ENCODE results near the gene UBA5.
"Not testable (repeated sequence)": the region's sequence is repeated elsewhere in the genome, so short reads cannot be mapped to it uniquely, and the experiment has no call there.

Gene UBA5

GRCh38 chr3:132641427-132641826 lies 18.7 kb upstream of the UBA5 start:
- H3K36me3 Mint-ChIP-seq (ENCODE audit: low read depth); H3K9me3 Mint-ChIP-seq; H3K4me3 Mint-ChIP-seq; H3K27ac Mint-ChIP-seq; H3K27me3 Mint-ChIP-seq (ENCODE audit: low read depth); H3K4me1 Mint-ChIP-seq (ENCODE audit: low read depth): not testable (repeated sequence)

GRCh38 chr3:132641837-132642538 lies 18.1 kb upstream of the UBA5 start:
- Mint-ChIP-seq H3K4me3 (no peak overlapping the region), H3K27ac (no peak overlapping the region), H3K27me3 (ENCODE audit: low read depth) (no peaks in the 10 kb centered on the region), H3K4me1 (ENCODE audit: low read depth) (peaks cover 1% of the 10 kb centered on the region), H3K36me3 (ENCODE audit: low read depth) (peaks cover 5% of the 10 kb centered on the region), H3K9me3 (no peaks in the 10 kb centered on the region)

GRCh38 chr3:132642539-132642847 lies 17.6 kb upstream of the UBA5 start:
- H3K27me3 Mint-ChIP-seq (ENCODE audit: low read depth), result no peaks in the 10 kb centered on the region
- H3K4me3 Mint-ChIP-seq, result no peak overlapping the region
- peaks cover 1% of the 10 kb centered on the region for H3K4me1 Mint-ChIP-seq (ENCODE audit: low read depth)
- no peaks in the 10 kb centered on the region for H3K9me3 Mint-ChIP-seq
- H3K27ac Mint-ChIP-seq, result no peak overlapping the region
- peaks cover 4% of the 10 kb centered on the region for H3K36me3 Mint-ChIP-seq (ENCODE audit: low read depth)

- H3K36me3 Mint-ChIP-seq (ENCODE audit: low read depth), result peaks cover 4% of the 10 kb centered on the region
- H3K9me3 Mint-ChIP-seq, result no peaks in the 10 kb centered on the region
- no peaks in the 10 kb centered on the region for H3K27me3 Mint-ChIP-seq (ENCODE audit: low read depth)
- H3K4me1 Mint-ChIP-seq (ENCODE audit: low read depth), result peaks cover 1% of the 10 kb centered on the region
- H3K27ac Mint-ChIP-seq, result no peak overlapping the region
- H3K4me3 Mint-ChIP-seq, result no peak overlapping the region
Observed at GRCh38 chr3:132643366-132643765, 16.8 kb upstream of the UBA5 start.

GRCh38 chr3:132645058-132645457 lies 15.1 kb upstream of the UBA5 start:
- no peaks in the 10 kb centered on the region for H3K9me3 Mint-ChIP-seq
- peaks cover 4% of the 10 kb centered on the region for H3K36me3 Mint-ChIP-seq (ENCODE audit: low read depth)
- H3K4me3 Mint-ChIP-seq, result no peak overlapping the region
- no peak overlapping the region for H3K27ac Mint-ChIP-seq
- H3K4me1 Mint-ChIP-seq (ENCODE audit: low read depth), result peaks cover 1% of the 10 kb centered on the region
- H3K27me3 Mint-ChIP-seq (ENCODE audit: low read depth), result no peaks in the 10 kb centered on the region

- H3K36me3 Mint-ChIP-seq (ENCODE audit: low read depth), result no peaks in the 10 kb centered on the region
- no peak overlapping the region for H3K4me3 Mint-ChIP-seq
- no peaks in the 10 kb centered on the region for H3K4me1 Mint-ChIP-seq (ENCODE audit: low read depth)
- H3K27me3 Mint-ChIP-seq (ENCODE audit: low read depth), result no peaks in the 10 kb centered on the region
- no peak overlapping the region for H3K27ac Mint-ChIP-seq
- no peaks in the 10 kb centered on the region for H3K9me3 Mint-ChIP-seq
Observed at GRCh38 chr3:132650153-132650552, 10.0 kb upstream of the UBA5 start.

- Mint-ChIP-seq H3K4me1 (ENCODE audit: low read depth) (peaks cover 4% of the 10 kb centered on the region), H3K9me3 (no peaks in the 10 kb centered on the region), H3K4me3 (no peak overlapping the region), H3K27ac (no peak overlapping the region), H3K36me3 (ENCODE audit: low read depth) (no peaks in the 10 kb centered on the region), H3K27me3 (ENCODE audit: low read depth) (no peaks in the 10 kb centered on the region)
Observed at GRCh38 chr3:132652640-132653270, 7.4 kb upstream of the UBA5 start.

- no peak overlapping the region for H3K4me3 Mint-ChIP-seq
- no peaks in the 10 kb centered on the region for H3K9me3 Mint-ChIP-seq
Observed at GRCh38 chr3:132654190-132654589, 5.9 kb upstream of the UBA5 start.

GRCh38 chr3:132654721-132655120 lies 5.4 kb upstream of the UBA5 start:
- Mint-ChIP-seq H3K4me3 (no peak overlapping the region), H3K27me3 (ENCODE audit: low read depth) (no peaks in the 10 kb centered on the region), H3K27ac (no peak overlapping the region), H3K4me1 (ENCODE audit: low read depth) (peaks cover 13% of the 10 kb centered on the region), H3K9me3 (no peaks in the 10 kb centered on the region), H3K36me3 (ENCODE audit: low read depth) (no peaks in the 10 kb centered on the region)

More at GRCh38 chr3:132654190-132654589, 5.9 kb upstream of the UBA5 start:
- Mint-ChIP-seq H3K27ac (no peak overlapping the region), H3K27me3 (ENCODE audit: low read depth) (no peaks in the 10 kb centered on the region), H3K36me3 (ENCODE audit: low read depth) (no peaks in the 10 kb centered on the region), H3K4me1 (ENCODE audit: low read depth) (peaks cover 12% of the 10 kb centered on the region)

- H3K27me3 Mint-ChIP-seq (ENCODE audit: low read depth), result no peaks in the 10 kb centered on the region
- H3K4me3 Mint-ChIP-seq, result no peak overlapping the region
- no peaks in the 10 kb centered on the region for H3K9me3 Mint-ChIP-seq
- H3K4me1 Mint-ChIP-seq (ENCODE audit: low read depth), result peaks cover 13% of the 10 kb centered on the region
- no peaks in the 10 kb centered on the region for H3K36me3 Mint-ChIP-seq (ENCODE audit: low read depth)
- H3K27ac Mint-ChIP-seq, result no peak overlapping the region
Observed at GRCh38 chr3:132655471-132655870, 4.7 kb upstream of the UBA5 start.

- Mint-ChIP-seq H3K4me1 (ENCODE audit: low read depth) (peaks cover 23% of the 10 kb centered on the region), H3K27me3 (ENCODE audit: low read depth) (no peaks in the 10 kb centered on the region), H3K9me3 (no peaks in the 10 kb centered on the region), H3K36me3 (ENCODE audit: low read depth) (no peaks in the 10 kb centered on the region), H3K27ac (no peak overlapping the region), H3K4me3 (peak overlapping the region; percentile 96)
Observed at GRCh38 chr3:132657869-132658747, 2.0 kb upstream of the UBA5 start.

- Mint-ChIP-seq H3K36me3 (ENCODE audit: low read depth) (no peaks in the 10 kb centered on the region), H3K4me3 (peak overlapping the region; percentile 96), H3K4me1 (ENCODE audit: low read depth) (peaks cover 29% of the 10 kb centered on the region), H3K27me3 (ENCODE audit: low read depth) (no peaks in the 10 kb centered on the region), H3K27ac (peak overlapping the region; percentile 97), H3K9me3 (no peaks in the 10 kb centered on the region)
Observed at GRCh38 chr3:132659000-132659364, 1.1 kb upstream of the UBA5 start.

GRCh38 chr3:132659365-132660051 lies 621 bp upstream of the UBA5 start, which contains the start of gene ACAD11:
ACAD11 (minus strand) TSS chr3:132659809; CDS start chr3:132659751, 58 bp downstream.
- Mint-ChIP-seq H3K27ac (peak within 1 kb of the TSS; percentile 97), H3K9me3 (no peaks in the 10 kb centered on the region), H3K27me3 (ENCODE audit: low read depth) (no peaks in the 10 kb centered on the region), H3K4me1 (ENCODE audit: low read depth) (peaks cover 29% of the 10 kb centered on the region), H3K36me3 (ENCODE audit: low read depth) (no peaks in the 10 kb centered on the region), H3K4me3 (peak within 1 kb of the TSS; percentile 96)

- peaks cover 32% of the 10 kb centered on the region for H3K4me1 Mint-ChIP-seq (ENCODE audit: low read depth)
- peak overlapping the region; percentile 96 for H3K4me3 Mint-ChIP-seq
- peak overlapping the region; percentile 97 for H3K27ac Mint-ChIP-seq
- H3K36me3 Mint-ChIP-seq (ENCODE audit: low read depth), result peaks cover 4% of the 10 kb centered on the region
- no peaks in the 10 kb centered on the region for H3K27me3 Mint-ChIP-seq (ENCODE audit: low read depth)
- H3K9me3 Mint-ChIP-seq, result no peaks in the 10 kb centered on the region
Observed at GRCh38 chr3:132660811-132661070, 612 bp downstream of the UBA5 start.

All from T-helper 1 cell treated with Interleukin-12 subunit alpha and Interleukin-12 subunit beta and Interleukin-4 antibody, amounts not matched to agents 30 μg/mL and 1 μg/mL, for 36 hours (primary cell).